HepG2 (cell line): ENCODE results near the gene HSPA1L. TPM values are rescaled to one million over a fixed set of nuclear protein-coding genes. Genes with fewer than 3 reads are reported as not detected.

Source experiments
- ATAC-seq: fragments of 200-7000 bp; cut with Tn5 transposase; 3 replicates; pipeline ENCODE4 v1.9.1; 2020; ENCODE audit warnings: mild to moderate bottlenecking, moderate library complexity
- BruUV-seq: library from RNA; stranded (reverse); fragments of 400-500 nt; replicated peaks from 2 replicates; lab custom pipeline; 2021; lab: Mats Ljungman, UMichigan
- CTCF ChIA-PET: fragments of 300-600 bp; formaldehyde crosslinking; extraction: SDS; loops from one replicate; lab custom pipeline; 2021; ENCODE audit warnings: low total read pairs, inconsistent platforms, low intra/inter-chr PET ratio; lab: Yijun Ruan, JAX
- POLR2A ChIA-PET: fragments of 350-600 bp; sonication (Branson Sonifier 250); formaldehyde crosslinking; loops from one replicate; lab custom pipeline; 2020; ENCODE audit warnings: antibody characterized with exemption, inconsistent platforms; lab: Yijun Ruan, JAX
- DNase-seq: peaks from one replicate; pipeline ENCODE4 v3.0.0-alpha.2; 2015; ENCODE audit warnings: low spot score
- FAIRE-seq: peaks from 3 replicates; lab custom pipeline; 2011; peaks lifted over from hg19 to GRCh38; lab: Jason Lieb, UNC
- H2AFZ ChIP-seq: one replicate; pipeline ENCODE4 v1.6.1; 2011; ENCODE audit warnings: low read length, inconsistent platforms
- H3K27ac ChIP-seq: fragments of 300-600 bp; 3 replicates; pipeline ENCODE4 v1.8.0; 2011; ENCODE audit warnings: mixed run types, mild to moderate bottlenecking, mixed read lengths, low read length, inconsistent platforms; ENCODE audit not compliant: insufficient read depth; ENCODE audit errors: extremely low read length
- H3K27me3 ChIP-seq, 2 experiments: fragments of 200-600 bp in 1 of 2; 2 replicates in 1 of 2; 3 replicates in 1 of 2; pipeline versions ENCODE4 v1.6.0 to v1.8.0; 2011; ENCODE audit warnings: low read length in 2 of 2, mild to moderate bottlenecking in 2 of 2, moderate library complexity in 2 of 2, inconsistent platforms in 1 of 2; ENCODE audit not compliant: insufficient read depth in 2 of 2, control insufficient read depth in 1 of 2
- H3K36me3 ChIP-seq, 2 experiments: fragments of 200-600 bp in 1 of 2; replicated peaks in 1 of 2; 2 replicates in 1 of 2; 3 replicates in 1 of 2; pipeline versions ENCODE4 v1.5.1 to v1.8.0; 2011; ENCODE audit warnings: low read length in 2 of 2, inconsistent platforms in 1 of 2; ENCODE audit not compliant: insufficient read depth in 2 of 2, control insufficient read depth in 1 of 2
- H3K4me1 ChIP-seq: 2 replicates; pipeline ENCODE4 v1.5.1; 2012; ENCODE audit warnings: low read length, inconsistent platforms; ENCODE audit not compliant: insufficient read depth
- H3K4me2 ChIP-seq: 2 replicates; pipeline ENCODE4 v1.6.0; 2011; ENCODE audit warnings: low read depth, low read length, inconsistent platforms
- H3K4me3 ChIP-seq, 3 experiments: fragments of 200-600 bp in 1 of 3; sonication (generic), shearing (Covaris generic) in 1 of 3; replicated peaks in 1 of 3; 2 replicates each; pipeline ENCODE4 v1.5.1; 2011 to 2016; ENCODE audit warnings: low read length in 3 of 3, inconsistent platforms in 2 of 3, low read depth in 2 of 3, mild to moderate bottlenecking in 2 of 3, control low read depth in 1 of 3, mixed read lengths in 1 of 3; ENCODE audit not compliant: insufficient read depth in 1 of 3
- H3K79me2 ChIP-seq: one replicate; pipeline ENCODE4 v1.6.1; 2011; ENCODE audit warnings: low read length, inconsistent platforms; ENCODE audit not compliant: insufficient read depth
- H3K9ac ChIP-seq: 2 replicates; pipeline ENCODE4 v1.6.0; 2011; ENCODE audit warnings: mild to moderate bottlenecking, low read depth, low read length, inconsistent platforms; ENCODE audit not compliant: insufficient read depth
- H3K9me3 ChIP-seq: 2 replicates; pipeline ENCODE4 v1.5.1; 2012; ENCODE audit warnings: mild to moderate bottlenecking, low read length
- H4K20me1 ChIP-seq: 2 replicates; pipeline ENCODE4 v1.6.0; 2011; ENCODE audit warnings: inconsistent platforms, mild to moderate bottlenecking, low read length, moderate library complexity; ENCODE audit not compliant: insufficient read depth
- CHD2 ChIP-seq: IDR thresholded peaks from 2 replicates; pipeline ENCODE4 v1.6.1; 2011; ENCODE audit warnings: low read depth, low read length, improper control_type of control experiment
- ETV6 ChIP-seq: sonication (generic); formaldehyde crosslinking; conservative IDR thresholded peaks from 2 replicates; pipeline ENCODE4 v1.4.0; 2020; ENCODE audit warnings: missing genetic modification reagents
- FOXC1 ChIP-seq: sonication (generic); formaldehyde crosslinking; IDR thresholded peaks from 2 replicates; pipeline ENCODE4 v1.8.0; 2022; ENCODE audit warnings: mild to moderate bottlenecking, missing genetic modification reagents, borderline replicate concordance
- JDP2 ChIP-seq: sonication (generic); formaldehyde crosslinking; IDR thresholded peaks from 2 replicates; pipeline ENCODE4 v1.8.1; 2022; ENCODE audit warnings: missing genetic modification reagents, borderline replicate concordance
- NFKB2 ChIP-seq: sonication (generic); formaldehyde crosslinking; IDR thresholded peaks from 2 replicates; pipeline ENCODE4 v1.4.0; 2020; ENCODE audit warnings: missing genetic modification reagents, borderline replicate concordance
- PHF5A ChIP-seq: IDR thresholded peaks from one replicate; pipeline ENCODE4 v1.6.1; 2018; ENCODE audit warnings: low read depth, missing genetic modification reagents; ENCODE audit not compliant: unreplicated experiment
- RBFOX2 ChIP-seq: fragments of 200-400 bp; formaldehyde crosslinking; IDR thresholded peaks from 2 replicates; pipeline ENCODE4 v1.6.1; 2017; ENCODE audit warnings: low read depth, mild to moderate bottlenecking, low read length
- SMAD1 ChIP-seq: sonication (generic); formaldehyde crosslinking; IDR thresholded peaks from 2 replicates; pipeline ENCODE4 v1.4.0; 2020; ENCODE audit warnings: missing genetic modification reagents, low read depth, mild to moderate bottlenecking, borderline replicate concordance
- SPEN ChIP-seq: sonication (generic); formaldehyde crosslinking; IDR thresholded peaks from 2 replicates; pipeline ENCODE4 v1.5.1; 2020; ENCODE audit warnings: low read depth, mild to moderate bottlenecking, missing genetic modification reagents
- ZNF674 ChIP-seq: sonication (generic); formaldehyde crosslinking; IDR thresholded peaks from 2 replicates; pipeline ENCODE4 v1.5.0; 2020; ENCODE audit warnings: low read depth, mild to moderate bottlenecking, missing genetic modification reagents
- whole genome bisulfite sequencing: methylation state at CpG from one replicate; pipeline ENCODE4 v1.1.6; 2017; ENCODE audit warnings: low lambda C conversion rate; 5-methylcytosine and 5-hydroxymethylcytosine counted together
- in situ Hi-C: cut with HindIII; loops from 2 replicates; pipeline ENCODE4 v1.10.0; 2017; ENCODE audit warnings: low pct_unique_long_range_greater_than_20kb; ENCODE audit not compliant: extremely low pct_ligation_motif_present
- intact Hi-C: fragments of 100-400 bp; cut with micrococcal nuclease; formaldehyde crosslinking; loops from one replicate; pipeline ENCODE4 v1.10.0; 2022; ENCODE audit not compliant: unreplicated experiment
- polyA plus RNA-seq, 8 experiments: library from polyadenylated mRNA; depleted of rRNA in 3 of 8; stranded (reverse) in 7 of 8; unstranded in 1 of 8; fragments of >200 nt; fragmentation: Illumina TruSeq in 4 of 8; extraction: Trizol in 4 of 8; gene quantifications; 2 replicates each; pipeline versions ENCODE4 v1.2.1 to v1.2.3, GENCODE V29; 2011 to 2016; ENCODE audit warnings: low read depth in 4 of 8, missing spikeins in 1 of 8, mixed read lengths in 1 of 8; ENCODE audit not compliant: insufficient read depth in 1 of 8
- total RNA-seq, 5 experiments: library from RNA; depleted of rRNA; stranded (reverse); fragments of >200 nt; fragmentation: Illumina TruSeq; extraction: Trizol; gene quantifications; 2 replicates each; pipeline ENCODE4 v1.2.3, GENCODE V29; 2016; ENCODE audit warnings: low read depth in 1 of 5
- TF ChIP-seq, protein P1 (sequence below): IDR thresholded peaks from 2 replicates; pipeline ENCODE4 v1.6.1; 2016; ENCODE audit warnings: missing biosample characterization, missing genetic modification reagents, low read depth
- TF ChIP-seq, protein P2 (sequence below), 2 experiments: sonication (generic) in 1 of 2; formaldehyde crosslinking in 1 of 2; IDR thresholded peaks; 2 replicates each; pipeline versions ENCODE4 v1.4.0 to v1.6.1; 2016 to 2020; ENCODE audit warnings: borderline replicate concordance in 1 of 2, low read depth in 1 of 2, mild to moderate bottlenecking in 1 of 2, missing genetic modification reagents in 1 of 2

The HSPA1L gene
- total and polyA plus RNA-seq, 2 of the 13 experiments (the other 11 are each of a cell fraction or from before 2014, with no cell fraction given): 0.55 to 1.0 TPM

DNA sequence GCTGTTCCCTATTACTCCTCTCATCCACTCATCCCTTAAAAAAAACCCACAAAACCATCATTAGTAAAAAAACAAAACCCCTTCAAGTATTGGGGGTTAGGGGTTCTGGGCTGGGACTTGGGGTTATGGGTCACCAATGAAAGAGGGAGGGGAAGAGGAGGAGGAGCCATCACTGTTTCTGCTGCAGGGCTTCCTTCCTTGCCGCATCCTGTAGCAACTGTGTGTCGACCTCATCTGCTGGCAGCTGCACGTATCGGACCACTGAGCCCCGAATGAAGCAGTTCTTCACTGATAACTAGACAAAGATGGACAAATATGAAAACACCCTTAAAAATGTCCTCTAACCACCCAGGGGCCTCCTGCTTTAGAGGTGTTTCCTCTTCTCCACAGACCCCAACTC lies 17.5 kb downstream of the HSPA1L start:
- WGBS: 98% methylated on average over 5 of the region's 5 CpGs
- Histone ChIP-seq H3K36me3 (peaks cover 0 to 18% of the 10 kb centered on the region in 2 experiments; a peak in 4 of 5 replicates), H3K9ac (no peak overlapping the region), H3K4me1 (peaks cover 25% of the 10 kb centered on the region), H3K27me3 (no peaks in the 10 kb centered on the region; a peak in 1 of 5 replicates), H3K4me3 (no peak overlapping the region), H3K79me2 (peaks cover 22% of the 10 kb centered on the region), H2AFZ (no peak overlapping the region), H3K9me3 (no peaks in the 10 kb centered on the region), H4K20me1 (no peaks in the 10 kb centered on the region), H3K27ac (no peak overlapping the region), H3K4me2 (no peak overlapping the region)
- TF ChIP-seq, protein P1, sequence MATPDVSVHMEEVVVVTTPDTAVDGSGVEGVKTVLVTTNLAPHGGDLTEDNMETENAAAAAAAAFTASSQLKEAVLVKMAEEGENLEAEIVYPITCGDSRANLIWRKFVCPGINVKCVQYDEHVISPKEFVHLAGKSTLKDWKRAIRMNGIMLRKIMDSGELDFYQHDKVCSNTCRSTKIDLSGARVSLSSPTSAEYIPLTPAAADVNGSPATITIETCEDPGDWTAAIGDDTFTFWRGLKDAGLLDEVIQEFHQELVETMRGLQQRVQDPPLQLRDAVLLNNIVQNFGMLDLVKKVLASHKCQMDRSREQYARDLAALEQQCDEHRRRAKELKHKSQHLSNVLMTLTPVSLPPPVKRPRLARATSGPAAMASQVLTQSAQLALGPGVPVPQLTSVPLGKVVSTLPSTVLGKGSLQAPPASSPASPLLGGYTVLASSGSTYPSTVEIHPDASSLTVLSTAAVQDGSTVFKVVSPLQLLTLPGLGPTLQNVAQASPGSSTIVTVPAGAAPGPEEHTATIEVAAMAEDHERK (CRISPR knock-in tag): no peak
- TF ChIP-seq RBFOX2: 0 out of 2 replicates have a peak, but pooled peaks have one; percentile 13
- intact Hi-C loops: no loop called here
- DNase-seq: no peak
- in situ Hi-C loops: no loop called here
- POLR2A ChIA-PET: interaction anchor here (1.1 to 4.3 kb wide), 3 partner anchors 9 to 60 kb away, joined by 3 to 47 read pairs (median 6); partner anchors contain the start of genes CLIC1, LSM2 and MSH5
- ATAC-seq: no peak
- no TSS peak for BruUV-seq
- CTCF ChIA-PET: no interaction called here
- no peak for FAIRE-seq

DNA sequence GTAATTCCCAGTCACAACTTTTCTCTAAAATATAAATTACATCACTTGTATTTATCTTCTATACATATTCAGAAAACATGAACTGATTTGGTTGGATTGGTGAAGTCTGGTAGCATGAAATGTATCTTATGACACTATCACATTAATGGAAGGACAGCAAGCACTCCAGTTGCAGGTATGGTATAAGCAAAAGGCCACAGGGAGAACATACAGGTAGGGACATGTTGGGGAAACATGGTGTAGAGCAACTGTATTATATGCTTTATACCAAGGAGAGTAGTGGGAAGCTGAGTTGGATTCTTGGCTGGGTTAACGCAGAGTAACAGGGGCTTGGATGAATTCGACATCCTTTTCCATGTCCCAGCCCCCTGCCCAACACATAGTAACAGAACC lies 18.1 kb downstream of the HSPA1L start:
- no TSS peak for BruUV-seq
- peaks cover under 1 to 23% of the 10 kb centered on the region in 2 experiments; a peak in 4 of 5 replicates for H3K36me3 ChIP-seq
- intact Hi-C loops (no loop called here), in situ Hi-C loops (no loop called here)
- ChIA-PET CTCF (no interaction called here), POLR2A (interaction anchor here (1.1 to 4.3 kb wide), 7 partner anchors 9 to 59 kb away, joined by 3 to 77 read pairs (median 14); partner anchors contain the start of genes CLIC1, HSPA1A, HSPA1L and LSM2)
- H3K27me3 ChIP-seq: no peaks in the 10 kb centered on the region; a peak in 1 of 5 replicates
- no peak for FAIRE-seq
- no peak overlapping the region for H3K4me3 ChIP-seq
- no peak for ATAC-seq
- no peak overlapping the region for H3K9ac ChIP-seq
- no peak overlapping the region for H3K27ac ChIP-seq
- no peaks in the 10 kb centered on the region for H3K9me3 ChIP-seq
- peaks cover 25% of the 10 kb centered on the region for H3K4me1 ChIP-seq
- WGBS: 100% methylated on average over 2 of the region's 2 CpGs
- peaks cover 22% of the 10 kb centered on the region for H3K79me2 ChIP-seq
- DNase-seq: no peak
- no peaks in the 10 kb centered on the region for H4K20me1 ChIP-seq
- no peak overlapping the region for H3K4me2 ChIP-seq
- no peak overlapping the region for H2AFZ ChIP-seq
- TF ChIP-seq SMAD1 (CRISPR knock-in tag): no peak
- no peak for TF ChIP-seq CHD2
- no peak for TF ChIP-seq FOXC1 (CRISPR knock-in tag)
- no peak for TF ChIP-seq NFKB2
- no peak for TF ChIP-seq SPEN
- no peak for TF ChIP-seq JDP2 (CRISPR knock-in tag)
- no peak for TF ChIP-seq ZNF674
- TF ChIP-seq, protein P2, sequence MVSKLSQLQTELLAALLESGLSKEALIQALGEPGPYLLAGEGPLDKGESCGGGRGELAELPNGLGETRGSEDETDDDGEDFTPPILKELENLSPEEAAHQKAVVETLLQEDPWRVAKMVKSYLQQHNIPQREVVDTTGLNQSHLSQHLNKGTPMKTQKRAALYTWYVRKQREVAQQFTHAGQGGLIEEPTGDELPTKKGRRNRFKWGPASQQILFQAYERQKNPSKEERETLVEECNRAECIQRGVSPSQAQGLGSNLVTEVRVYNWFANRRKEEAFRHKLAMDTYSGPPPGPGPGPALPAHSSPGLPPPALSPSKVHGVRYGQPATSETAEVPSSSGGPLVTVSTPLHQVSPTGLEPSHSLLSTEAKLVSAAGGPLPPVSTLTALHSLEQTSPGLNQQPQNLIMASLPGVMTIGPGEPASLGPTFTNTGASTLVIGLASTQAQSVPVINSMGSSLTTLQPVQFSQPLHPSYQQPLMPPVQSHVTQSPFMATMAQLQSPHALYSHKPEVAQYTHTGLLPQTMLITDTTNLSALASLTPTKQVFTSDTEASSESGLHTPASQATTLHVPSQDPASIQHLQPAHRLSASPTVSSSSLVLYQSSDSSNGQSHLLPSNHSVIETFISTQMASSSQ (IDR thresholded peaks at IDR 0.05; ENCODE audit: low read depth): no peak
- TF ChIP-seq, protein P2 (CRISPR knock-in tag; IDR thresholded peaks at IDR 0.05; ENCODE audit: borderline replicate concordance): no peak
- no peak for TF ChIP-seq ETV6 (CRISPR knock-in tag)
- TF ChIP-seq PHF5A (CRISPR knock-in tag): no peak
